ENCODE data around the gene APBB2. TPM values are rescaled to one million over a fixed set of nuclear protein-coding genes. Genes with fewer than 3 reads are reported as not detected.

The APBB2 gene
- total RNA-seq, 1 experiment from 2014 or later = 49.0 TPM

- Mint-ChIP-seq H3K4me1 (no peaks in the 10 kb centered on the region), H3K36me3 (no peaks in the 10 kb centered on the region), H3K9me3 (no peaks in the 10 kb centered on the region), H3K27me3 (ENCODE audit: low read depth) (no peaks in the 10 kb centered on the region), H3K27ac (no peak overlapping the region), H3K4me3 (no peak overlapping the region)
- DNase-seq (ENCODE audit: low spot score) (no peak), ATAC-seq (no peak)
- CTCF ChIA-PET = interaction anchor here (0.7 to 1.2 kb wide), 6 partner anchors 10 to 1211 kb away, joined by 3 to 6 read pairs (median 4); no protein-coding TSS in a partner anchor
- TF ChIP-seq TP53 (CRISPR knock-in tag; IDR thresholded peaks at IDR 0.05) = no peak
- POLR2A ChIA-PET = no interaction called here
Measured at GRCh38 chr4:40864531-40864930, 349.8 kb downstream of the APBB2 start.

DNA sequence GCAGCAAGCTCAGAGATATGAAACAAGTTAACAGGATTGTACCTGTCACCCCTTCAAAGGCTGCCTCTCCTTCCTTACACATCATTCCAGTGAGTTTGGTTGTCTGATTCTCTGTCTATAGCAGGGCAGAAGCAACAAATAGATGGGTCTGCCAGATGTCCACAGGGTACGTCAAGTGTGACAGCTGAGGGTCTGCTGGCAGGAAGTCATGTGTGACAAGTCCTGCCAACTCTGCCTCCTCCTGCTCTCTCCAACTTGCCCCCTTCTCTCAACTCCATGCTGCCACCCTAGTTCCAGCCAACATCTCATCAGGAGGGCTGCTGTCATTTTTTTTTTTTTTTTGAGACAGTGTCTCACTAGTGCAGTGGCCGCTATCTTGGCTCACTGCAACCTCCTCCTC, 355.4 kb downstream of the APBB2 start:
- ChIA-PET CTCF (interaction anchor here (0.6 to 1.5 kb wide), 3 partner anchors 18 to 48 kb away, joined by 3 to 5 read pairs (median 4); no protein-coding TSS in a partner anchor), POLR2A (no interaction called here)
- TF ChIP-seq ZNF416 (CRISPR knock-in tag; IDR thresholded peaks at IDR 0.05) = no peak
- TF ChIP-seq ATF1 (CRISPR knock-in tag; IDR thresholded peaks at IDR 0.05) = no peak
- Mint-ChIP-seq H3K9me3 (no peaks in the 10 kb centered on the region), H3K4me3 (no peak overlapping the region), H3K4me1 (peaks cover 13% of the 10 kb centered on the region), H3K27ac (no peak overlapping the region), H3K36me3 (peaks cover 3% of the 10 kb centered on the region; the same call in 1 of the 2 replicates), H3K27me3 (ENCODE audit: low read depth) (no peaks in the 10 kb centered on the region)
- ATAC-seq = no peak
- no peak for DNase-seq (ENCODE audit: low spot score)

DNA sequence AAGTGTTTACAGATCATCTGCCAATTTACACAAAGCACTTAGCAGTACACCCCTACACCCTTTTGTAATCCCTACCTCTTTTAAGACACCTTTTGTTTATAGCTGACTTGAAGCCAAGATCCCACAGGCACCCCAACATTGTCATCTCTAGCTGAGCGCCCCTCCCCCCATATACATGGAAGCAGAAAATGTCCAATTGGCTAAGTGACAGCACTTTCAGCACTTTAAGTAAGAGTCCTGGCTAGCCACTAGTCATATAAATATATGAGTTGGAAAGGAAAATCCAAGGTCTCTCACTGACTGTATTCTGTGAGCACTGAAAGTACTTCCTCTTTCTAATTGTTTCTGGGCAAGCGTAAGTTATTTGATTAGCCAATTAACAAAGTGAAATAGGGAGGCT, 356.4 kb downstream of the APBB2 start:
- no peaks in the 10 kb centered on the region for H3K9me3 Mint-ChIP-seq
- H3K27ac Mint-ChIP-seq = no peak overlapping the region
- POLR2A ChIA-PET = no interaction called here
- CTCF ChIA-PET = no interaction called here
- peaks cover 13% of the 10 kb centered on the region for H3K4me1 Mint-ChIP-seq
- no peak for DNase-seq (ENCODE audit: low spot score)
- no peak for ATAC-seq
- peaks cover 11% of the 10 kb centered on the region; the same call in 1 of the 2 replicates for H3K36me3 Mint-ChIP-seq
- TF ChIP-seq, protein P1, sequence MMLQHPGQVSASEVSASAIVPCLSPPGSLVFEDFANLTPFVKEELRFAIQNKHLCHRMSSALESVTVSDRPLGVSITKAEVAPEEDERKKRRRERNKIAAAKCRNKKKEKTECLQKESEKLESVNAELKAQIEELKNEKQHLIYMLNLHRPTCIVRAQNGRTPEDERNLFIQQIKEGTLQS (CRISPR knock-in tag; conservative IDR thresholded peaks at IDR 0.05) = no peak
- TF ChIP-seq ZNF263 (CRISPR knock-in tag; IDR thresholded peaks at IDR 0.05; ENCODE audit: low read depth) = no peak
- no peak for TF ChIP-seq IRF1 (CRISPR knock-in tag; IDR thresholded peaks at IDR 0.05)
- no peak for TF ChIP-seq ZNF512 (CRISPR knock-in tag; IDR thresholded peaks at IDR 0.05; ENCODE audit: borderline replicate concordance)
- TF ChIP-seq TEAD1 (CRISPR knock-in tag; IDR thresholded peaks at IDR 0.05) = no peak
- no peak for TF ChIP-seq TEAD4 (CRISPR knock-in tag; IDR thresholded peaks at IDR 0.05)
- no peak for TF ChIP-seq ZNF138 (CRISPR knock-in tag; conservative IDR thresholded peaks at IDR 0.05)
- no peak for TF ChIP-seq JUN (CRISPR knock-in tag; IDR thresholded peaks at IDR 0.05)
- H3K27me3 Mint-ChIP-seq (ENCODE audit: low read depth) = no peaks in the 10 kb centered on the region
- no peak overlapping the region for H3K4me3 Mint-ChIP-seq

DNA sequence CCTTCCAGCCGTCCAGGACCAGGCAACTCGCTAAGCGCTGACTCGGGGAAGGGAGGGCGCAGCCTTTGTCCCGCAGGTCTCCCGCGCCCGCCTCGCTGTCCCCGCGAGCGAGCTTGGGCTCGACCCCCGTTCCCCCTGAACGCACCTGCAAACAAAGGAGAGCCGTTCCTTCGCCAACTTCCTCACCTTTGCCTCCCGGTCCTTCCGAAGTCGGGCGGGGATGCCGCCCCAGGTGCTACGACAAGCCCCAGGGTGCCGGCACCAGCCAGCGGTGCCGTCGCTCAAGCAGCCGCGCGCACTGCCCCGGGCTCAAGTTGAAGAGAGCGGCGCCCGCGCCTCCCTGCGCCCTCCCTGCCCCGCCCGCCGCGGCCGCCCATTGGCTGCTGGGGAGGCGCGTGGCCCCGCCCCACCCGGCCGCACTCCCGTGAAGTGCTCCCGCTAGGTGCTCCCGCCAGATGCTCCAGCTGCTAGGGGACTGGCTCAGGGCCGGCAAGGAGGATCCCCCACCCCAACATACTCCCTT, 357.4 kb downstream of the APBB2 start:
- ATAC-seq = peak; percentile 98
- ChIA-PET CTCF (interaction anchor here (0.7 to 4.4 kb wide), 6 partner anchors 9 to 858 kb away, joined by 3 to 28 read pairs (median 8); no protein-coding TSS in a partner anchor), POLR2A (no interaction called here)
- H3K27me3 Mint-ChIP-seq (ENCODE audit: low read depth) = no peaks in the 10 kb centered on the region
- no peaks in the 10 kb centered on the region for H3K9me3 Mint-ChIP-seq
- peaks cover 13% of the 10 kb centered on the region for H3K4me1 Mint-ChIP-seq
- DNase-seq (ENCODE audit: low spot score) = peak; percentile 87
- peaks cover 13% of the 10 kb centered on the region; the same call in 1 of the 2 replicates for H3K36me3 Mint-ChIP-seq
- H3K27ac Mint-ChIP-seq = no peak overlapping the region
- peak overlapping the region; percentile 85 for H3K4me3 Mint-ChIP-seq
- peak; percentile 60; the same call in 1 of the 2 replicates for TF ChIP-seq HMGXB4 (CRISPR knock-in tag; IDR thresholded peaks at IDR 0.05)
- peak; percentile 68; the same call in 1 of the 2 replicates for TF ChIP-seq FOXK1 (CRISPR knock-in tag; IDR thresholded peaks at IDR 0.05)
- 0 out of 2 replicates have a peak, but pooled peaks have one; percentile 46 for TF ChIP-seq ZBTB21 (CRISPR knock-in tag; IDR thresholded peaks at IDR 0.05; ENCODE audit: borderline replicate concordance)
- TF ChIP-seq SP1 (CRISPR knock-in tag; conservative IDR thresholded peaks at IDR 0.05) = peak; percentile 75
- TF ChIP-seq ELF4 (CRISPR knock-in tag; IDR thresholded peaks at IDR 0.05; ENCODE audit: low read depth) = peak; percentile 95; the same call in 1 of the 2 replicates
- TF ChIP-seq, protein P1 (CRISPR knock-in tag; conservative IDR thresholded peaks at IDR 0.05) = no peak
- 0 out of 2 replicates have a peak, but pooled peaks have one; percentile 72 for TF ChIP-seq TP53 (CRISPR knock-in tag; IDR thresholded peaks at IDR 0.05)
- peak; percentile 90 for TF ChIP-seq FOXP4 (CRISPR knock-in tag; IDR thresholded peaks at IDR 0.05)
- TF ChIP-seq SMAD3 (CRISPR knock-in tag; IDR thresholded peaks at IDR 0.05; ENCODE audit: borderline replicate concordance) = 0 out of 2 replicates have a peak, but pooled peaks have one; percentile 26
- TF ChIP-seq NFATC4 (CRISPR knock-in tag; IDR thresholded peaks at IDR 0.05) = no peak
- TF ChIP-seq ETV6 (CRISPR knock-in tag; IDR thresholded peaks at IDR 0.05) = peak; percentile 90
- TF ChIP-seq USF2 (CRISPR knock-in tag; IDR thresholded peaks at IDR 0.05) = peak; percentile 84
